Common myeloid progenitor, CD34-positive (primary cell): ENCODE measurements around the gene GDF10.

Source experiments
- CTCF ChIA-PET: fragments of 350-600 bp; sonication (Branson Sonifier 250); formaldehyde crosslinking; loops from one replicate; lab custom pipeline; 2021; ENCODE audit warnings: antibody characterized with exemption; lab: Charles Lee
- POLR2A ChIA-PET: fragments of 350-600 bp; sonication (Branson Sonifier 250); formaldehyde crosslinking; loops from one replicate; lab custom pipeline; 2021; ENCODE audit warnings: antibody characterized with exemption; lab: Charles Lee
- DNase-seq, 3 donors: peaks; one replicate each; pipeline versions ENCODE4 v3.0.0 to v3.0.0-alpha.2; 2013
- H3K27ac ChIP-seq, 2 experiments: 1 replicate in 1 of 2; 2 replicates in 1 of 2; pipeline ENCODE4 v1.7.0; 2013; ENCODE audit warnings: inconsistent platforms in 2 of 2, low read length in 2 of 2, mild to moderate bottlenecking in 2 of 2, low read depth in 1 of 2, moderate library complexity in 1 of 2; ENCODE audit not compliant: severe bottlenecking in 2 of 2, insufficient read depth in 1 of 2, poor library complexity in 1 of 2
- H3K27me3 ChIP-seq, 5 experiments: replicated peaks in 2 of 5; 1 replicate in 3 of 5; 2 replicates in 2 of 5; pipeline versions ENCODE4 v1.6.1 to v1.7.0; 2013; ENCODE audit warnings: low read length in 4 of 5, mild to moderate bottlenecking in 2 of 5, moderate library complexity in 2 of 5, inconsistent platforms in 1 of 5; ENCODE audit not compliant: insufficient read depth in 5 of 5, control insufficient read depth in 4 of 5
- H3K36me3 ChIP-seq, 4 experiments: 1 replicate in 2 of 4; 2 replicates in 2 of 4; pipeline versions ENCODE4 v1.6.1 to v1.7.0; 2013; ENCODE audit warnings: low read length in 3 of 4, control low read depth in 1 of 4, mild to moderate bottlenecking in 1 of 4; ENCODE audit not compliant: control insufficient read depth in 4 of 4, insufficient read depth in 4 of 4
- H3K4me1 ChIP-seq, 4 experiments: 1 replicate in 3 of 4; 2 replicates in 1 of 4; pipeline versions ENCODE4 v1.6.1 to v1.7.1; 2013; ENCODE audit warnings: low read length in 3 of 4, mild to moderate bottlenecking in 3 of 4, control low read depth in 1 of 4, inconsistent platforms in 1 of 4, moderate library complexity in 1 of 4; ENCODE audit not compliant: control insufficient read depth in 4 of 4, insufficient read depth in 4 of 4; ENCODE audit errors: control extremely low read depth in 1 of 4
- H3K4me3 ChIP-seq, 7 experiments: 1 replicate in 4 of 7; 2 replicates in 3 of 7; pipeline versions ENCODE4 v1.5.1 to v1.7.0; 2013; ENCODE audit warnings: mild to moderate bottlenecking in 7 of 7, low read length in 6 of 7, moderate library complexity in 6 of 7, inconsistent platforms in 2 of 7, low read depth in 2 of 7, control low read depth in 1 of 7; ENCODE audit not compliant: insufficient read depth in 4 of 7, control insufficient read depth in 1 of 7; ENCODE audit errors: extremely low read depth in 1 of 7
- H3K9me3 ChIP-seq, 5 experiments: 1 replicate in 4 of 5; 2 replicates in 1 of 5; pipeline versions ENCODE4 v1.6.1 to v1.7.1; 2013; ENCODE audit warnings: low read length in 4 of 5, mild to moderate bottlenecking in 2 of 5, inconsistent platforms in 1 of 5, low read depth in 1 of 5, moderate library complexity in 1 of 5; ENCODE audit not compliant: control insufficient read depth in 4 of 5, insufficient read depth in 2 of 5; ENCODE audit errors: control extremely low read depth in 1 of 5
- WGBS: methylation state at CpG from one replicate; pipeline ENCODE4 v1.1.5; 2013; ENCODE audit not compliant: insufficient coverage; 5-methylcytosine and 5-hydroxymethylcytosine counted together

GDF10 gene

DNA sequence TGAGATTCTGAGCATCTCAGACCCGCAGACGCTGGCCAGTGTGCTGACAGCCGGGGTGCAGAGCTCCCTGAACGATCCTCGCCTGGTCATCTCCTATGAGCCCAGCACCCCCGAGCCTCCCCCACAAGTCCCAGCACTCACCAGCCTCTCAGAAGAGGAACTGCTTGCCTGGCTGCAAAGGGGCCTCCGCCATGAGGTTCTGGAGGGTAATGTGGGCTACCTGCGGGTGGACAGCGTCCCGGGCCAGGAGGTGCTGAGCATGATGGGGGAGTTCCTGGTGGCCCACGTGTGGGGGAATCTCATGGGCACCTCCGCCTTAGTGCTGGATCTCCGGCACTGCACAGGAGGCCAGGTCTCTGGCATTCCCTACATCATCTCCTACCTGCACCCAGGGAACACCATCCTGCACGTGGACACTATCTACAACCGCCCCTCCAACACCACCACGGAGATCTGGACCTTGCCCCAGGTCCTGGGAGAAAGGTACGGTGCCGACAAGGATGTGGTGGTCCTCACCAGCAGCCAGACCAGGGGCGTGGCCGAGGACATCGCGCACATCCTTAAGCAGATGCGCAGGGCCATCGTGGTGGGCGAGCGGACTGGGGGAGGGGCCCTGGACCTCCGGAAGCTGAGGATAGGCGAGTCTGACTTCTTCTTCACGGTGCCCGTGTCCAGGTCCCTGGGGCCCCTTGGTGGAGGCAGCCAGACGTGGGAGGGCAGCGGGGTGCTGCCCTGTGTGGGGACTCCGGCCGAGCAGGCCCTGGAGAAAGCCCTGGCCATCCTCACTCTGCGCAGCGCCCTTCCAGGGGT lies 48.9 kb downstream of the GDF10 start:
- ChIA-PET CTCF (interaction anchor here (1.7 kb wide), 1 partner anchor 12 kb away, joined by 5 read pairs; no protein-coding TSS in a partner anchor), POLR2A (no interaction called here)
- Histone ChIP-seq H3K27me3 (peaks cover 0 to 2% (median 0%) of the 10 kb centered on the region in 5 experiments), H3K9me3 (no peaks in the 10 kb centered on the region), H3K36me3 (no peaks in the 10 kb centered on the region), H3K4me1 (no peaks in the 10 kb centered on the region), H3K27ac (no peak overlapping the region), H3K4me3 (no peak overlapping the region)
- WGBS, result 94% methylated on average over 33 of the region's 36 CpGs
- DNase-seq, result no peak

GRCh38 chr10:47349516-47349915 lies 49.5 kb downstream of the GDF10 start:
- Histone ChIP-seq H3K9me3 (no peaks in the 10 kb centered on the region), H3K4me3 (no peak overlapping the region), H3K27me3 (peaks cover 0 to 2% (median 0%) of the 10 kb centered on the region in 5 experiments), H3K27ac (no peak overlapping the region), H3K4me1 (no peaks in the 10 kb centered on the region), H3K36me3 (no peaks in the 10 kb centered on the region)
- CTCF ChIA-PET, result no interaction called here
- WGBS, result 97% methylated on average over 22 of the region's 22 CpGs
- DNase-seq, result no peak
- POLR2A ChIA-PET, result no interaction called here

DNA sequence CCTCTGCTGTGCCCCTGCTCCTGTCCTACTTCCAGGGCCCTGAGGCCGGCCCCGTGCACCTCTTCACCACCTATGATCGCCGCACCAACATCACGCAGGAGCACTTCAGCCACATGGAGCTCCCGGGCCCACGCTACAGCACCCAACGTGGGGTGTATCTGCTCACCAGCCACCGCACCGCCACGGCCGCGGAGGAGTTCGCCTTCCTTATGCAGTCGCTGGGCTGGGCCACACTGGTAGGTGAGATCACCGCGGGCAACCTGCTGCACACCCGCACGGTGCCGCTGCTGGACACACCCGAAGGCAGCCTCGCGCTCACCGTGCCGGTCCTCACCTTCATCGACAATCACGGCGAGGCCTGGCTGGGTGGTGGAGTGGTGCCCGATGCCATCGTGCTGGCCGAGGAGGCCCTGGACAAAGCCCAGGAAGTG lies 50.0 kb downstream of the GDF10 start:
- no peaks in the 10 kb centered on the region for H3K36me3 ChIP-seq
- no peak overlapping the region for H3K4me3 ChIP-seq
- 96% methylated on average over 31 of the region's 31 CpGs for WGBS
- DNase-seq, result no peak
- peaks cover 0 to 2% (median 0%) of the 10 kb centered on the region in 5 experiments for H3K27me3 ChIP-seq
- no peaks in the 10 kb centered on the region for H3K9me3 ChIP-seq
- ChIA-PET POLR2A (no interaction called here), CTCF (no interaction called here)
- H3K4me1 ChIP-seq, result no peaks in the 10 kb centered on the region
- H3K27ac ChIP-seq, result no peak overlapping the region

DNA sequence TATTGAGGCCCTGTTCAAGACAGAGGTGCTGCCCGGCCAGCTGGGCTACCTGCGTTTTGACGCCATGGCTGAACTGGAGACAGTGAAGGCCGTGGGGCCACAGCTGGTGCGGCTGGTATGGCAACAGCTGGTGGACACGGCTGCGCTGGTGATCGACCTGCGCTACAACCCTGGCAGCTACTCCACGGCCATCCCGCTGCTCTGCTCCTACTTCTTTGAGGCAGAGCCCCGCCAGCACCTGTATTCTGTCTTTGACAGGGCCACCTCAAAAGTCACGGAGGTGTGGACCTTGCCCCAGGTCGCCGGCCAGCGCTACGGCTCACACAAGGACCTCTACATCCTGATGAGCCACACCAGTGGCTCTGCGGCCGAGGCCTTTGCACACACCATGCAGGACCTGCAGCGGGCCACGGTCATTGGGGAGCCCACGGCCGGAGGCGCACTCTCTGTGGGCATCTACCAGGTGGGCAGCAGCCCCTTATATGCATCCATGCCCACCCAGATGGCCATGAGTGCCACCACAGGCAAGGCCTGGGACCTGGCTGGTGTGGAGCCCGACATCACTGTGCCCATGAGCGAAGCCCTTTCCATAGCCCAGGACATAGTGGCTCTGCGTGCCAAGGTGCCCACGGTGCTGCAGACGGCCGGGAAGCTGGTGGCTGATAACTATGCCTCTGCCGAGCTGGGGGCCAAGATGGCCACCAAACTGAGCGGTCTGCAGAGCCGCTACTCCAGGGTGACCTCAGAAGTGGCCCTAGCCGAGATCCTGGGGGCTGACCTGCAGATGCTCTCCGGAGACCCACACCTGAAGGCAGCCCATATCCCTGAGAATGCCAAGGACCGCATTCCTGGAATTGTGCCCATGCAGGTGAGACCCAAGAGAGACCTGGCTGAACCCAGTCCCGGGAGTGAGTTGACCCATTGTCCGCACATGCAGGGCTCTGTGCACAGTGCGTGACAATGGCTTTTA lies 51.0 kb downstream of the GDF10 start:
- 97% methylated on average over 39 of the region's 39 CpGs for WGBS
- no peak overlapping the region for H3K4me3 ChIP-seq
- POLR2A ChIA-PET, result interaction anchor here (0.5 kb wide), 1 partner anchor 207 kb away, joined by 3 read pairs; no protein-coding TSS in a partner anchor
- CTCF ChIA-PET, result no interaction called here
- H3K4me1 ChIP-seq, result no peaks in the 10 kb centered on the region
- peaks cover 0 to 2% (median 0%) of the 10 kb centered on the region in 5 experiments for H3K27me3 ChIP-seq
- no peak overlapping the region for H3K27ac ChIP-seq
- H3K9me3 ChIP-seq, result no peaks in the 10 kb centered on the region
- no peaks in the 10 kb centered on the region for H3K36me3 ChIP-seq
- no peak for DNase-seq

DNA sequence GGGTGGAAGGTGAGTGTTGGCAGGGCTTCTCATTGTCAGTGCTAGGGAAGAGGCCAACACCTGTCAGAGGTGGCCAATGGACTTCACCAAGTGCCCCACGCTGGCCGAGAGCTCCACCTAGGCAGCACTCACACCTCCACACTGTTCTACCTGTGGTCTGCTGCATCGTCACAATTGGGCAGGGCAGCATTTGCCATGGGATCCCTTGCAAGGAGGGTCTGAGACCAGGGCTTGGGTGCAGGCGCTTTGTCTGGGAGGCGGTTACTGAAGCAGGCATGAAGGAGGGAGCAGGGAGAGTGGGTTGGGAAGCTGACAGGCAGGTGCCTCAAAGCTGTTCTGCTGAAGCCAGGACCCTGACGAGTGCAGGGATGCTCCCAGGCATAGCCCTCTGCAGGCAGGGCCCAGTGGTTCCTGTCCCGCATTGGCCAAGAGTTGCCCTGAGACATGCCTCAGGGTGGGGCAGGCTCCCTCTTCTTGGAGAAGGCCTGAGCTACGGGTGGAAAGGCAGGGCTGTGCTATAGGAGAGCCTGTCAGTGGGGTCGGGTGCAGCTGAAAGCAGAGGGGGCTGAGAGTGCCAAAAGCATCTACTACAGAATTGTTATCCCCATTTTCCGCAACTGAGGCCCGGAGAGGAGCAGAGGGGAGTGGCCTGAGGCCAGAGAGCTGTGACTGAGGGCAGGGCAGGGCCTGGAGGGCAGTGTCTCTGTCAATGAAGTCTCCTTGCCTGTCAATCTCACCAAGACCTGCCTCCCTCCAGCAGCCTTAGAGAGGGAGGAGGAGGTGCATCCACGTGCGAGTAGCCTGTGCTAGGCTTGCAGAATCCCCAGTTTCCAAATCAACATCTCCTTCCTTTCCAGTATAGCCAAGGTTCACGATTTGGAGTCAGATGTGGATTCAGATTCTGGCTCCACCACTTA lies 52.2 kb downstream of the GDF10 start:
- H3K9me3 ChIP-seq, result no peaks in the 10 kb centered on the region
- no peaks in the 10 kb centered on the region for H3K27me3 ChIP-seq
- ChIA-PET POLR2A (interaction anchor here (0.5 kb wide), 1 partner anchor 206 kb away, joined by 3 read pairs; no protein-coding TSS in a partner anchor), CTCF (interaction anchor here (1.4 to 1.5 kb wide), 2 partner anchors 12 to 86 kb away, joined by 3 to 4 read pairs; no protein-coding TSS in a partner anchor)
- H3K27ac ChIP-seq, result no peak overlapping the region
- WGBS, result 95% methylated on average over 11 of the region's 14 CpGs
- DNase-seq, result no peak
- no peak overlapping the region for H3K4me3 ChIP-seq
- no peaks in the 10 kb centered on the region for H3K36me3 ChIP-seq
- H3K4me1 ChIP-seq, result no peaks in the 10 kb centered on the region

GRCh38 chr10:47353351-47353750 lies 53.4 kb downstream of the GDF10 start:
- ChIA-PET CTCF (interaction anchor here (0.7 to 1.5 kb wide), 2 partner anchors 85 to 103 kb away, joined by 3 read pairs; no protein-coding TSS in a partner anchor), POLR2A (no interaction called here)

More at GRCh38 chr10:47353351-47353750, 53.4 kb downstream of the GDF10 start:
- Histone ChIP-seq H3K4me3 (no peak overlapping the region), H3K27ac (no peak overlapping the region), H3K4me1 (no peaks in the 10 kb centered on the region), H3K27me3 (no peaks in the 10 kb centered on the region), H3K9me3 (no peaks in the 10 kb centered on the region), H3K36me3 (no peaks in the 10 kb centered on the region)
- WGBS, result 99% methylated on average over 6 of the region's 6 CpGs
- no peak for DNase-seq
